Neural cell (in vitro differentiated cells): ENCODE measurements around the gene ZNF783. TPM values are rescaled to one million over a fixed set of nuclear protein-coding genes. Genes with fewer than 3 reads are reported as not detected.

Source experiments
- H2AFZ ChIP-seq: fragments of 200-600, 300-800 bp; sonication (generic), shearing (Covaris generic); 2 replicates; pipeline ENCODE4 v1.6.0; 2014; ENCODE audit warnings: low read depth, mild to moderate bottlenecking, antibody characterized with exemption, low read length, moderate library complexity
- H3F3A ChIP-seq: fragments of 200-600 bp; shearing (Covaris generic); 2 replicates; pipeline ENCODE4 v1.6.1; 2016; ENCODE audit warnings: mild to moderate bottlenecking, moderate library complexity, mixed read lengths, antibody characterized with exemption, low read length; ENCODE audit not compliant: insufficient read depth, poor library complexity, severe bottlenecking
- H3K27ac ChIP-seq: fragments of 200-600, 300-800 bp; sonication (generic), shearing (Covaris generic); 2 replicates; pipeline ENCODE4 v1.5.1; 2014; ENCODE audit warnings: mild to moderate bottlenecking, low read length, moderate library complexity
- H3K27me3 ChIP-seq: fragments of 300-800, 200-600 bp; sonication (generic), shearing (Covaris generic); 2 replicates; pipeline ENCODE4 v1.6.0; 2014; ENCODE audit warnings: mild to moderate bottlenecking, low read depth, low read length, moderate library complexity; ENCODE audit not compliant: insufficient read depth
- H3K36me3 ChIP-seq: fragments of 300-800, 200-600 bp; sonication (generic), shearing (Covaris generic); 2 replicates; pipeline ENCODE4 v1.5.1; 2014; ENCODE audit warnings: mild to moderate bottlenecking, antibody characterized with exemption, low read length, moderate library complexity; ENCODE audit not compliant: insufficient read depth
- H3K4me2 ChIP-seq: fragments of 300-800, 200-600 bp; sonication (generic), shearing (Covaris generic); 2 replicates; pipeline ENCODE4 v1.6.0; 2014; ENCODE audit warnings: mild to moderate bottlenecking, low read length
- H3K4me3 ChIP-seq: fragments of 300-800, 200-600 bp; sonication (generic), shearing (Covaris generic); 2 replicates; pipeline ENCODE4 v1.5.1; 2014; ENCODE audit warnings: mild to moderate bottlenecking, low read length, moderate library complexity
- H3K79me2 ChIP-seq: fragments of 200-600 bp; shearing (Covaris generic); replicated peaks from 2 replicates; pipeline ENCODE4 v1.6.0; 2014; ENCODE audit warnings: mild to moderate bottlenecking, low read length, moderate library complexity; ENCODE audit not compliant: insufficient read depth
- H3K9ac ChIP-seq: fragments of 300-800, 200-600 bp; sonication (generic), shearing (Covaris generic); 2 replicates; pipeline ENCODE4 v1.6.1; 2016; ENCODE audit warnings: mild to moderate bottlenecking, low read length, mixed read lengths
- H3K9me2 ChIP-seq: fragments of 200-600 bp; shearing (Covaris generic); 2 replicates; pipeline ENCODE4 v1.6.1; 2016; ENCODE audit warnings: mild to moderate bottlenecking, low read length, mixed read lengths; ENCODE audit not compliant: insufficient read depth
- H3K9me3 ChIP-seq: fragments of 200-600, 300-800 bp; sonication (generic), shearing (Covaris generic); 2 replicates; pipeline ENCODE4 v1.6.1; 2016; ENCODE audit warnings: mild to moderate bottlenecking, mixed run types, low read length, moderate library complexity, mixed read lengths
- H4K20me1 ChIP-seq: fragments of 200-600 bp; shearing (Covaris generic); 2 replicates; pipeline ENCODE4 v1.6.1; 2016; ENCODE audit warnings: mild to moderate bottlenecking, mixed run types; ENCODE audit not compliant: insufficient read depth
- EP300 ChIP-seq: fragments of 450-650 bp; conservative IDR thresholded peaks from 2 replicates; pipeline ENCODE4 v1.6.1; 2014; ENCODE audit warnings: antibody characterized with exemption, mild to moderate bottlenecking, moderate library complexity; ENCODE audit not compliant: poor library complexity, severe bottlenecking
- EZH2 ChIP-seq: fragments of 200-600, 300-800 bp; shearing (Covaris generic), sonication (generic); IDR thresholded peaks from 2 replicates; pipeline ENCODE4 v1.6.1; 2014; ENCODE audit warnings: antibody characterized with exemption, low read length, borderline replicate concordance, mild to moderate bottlenecking; ENCODE audit not compliant: insufficient read depth, poor library complexity, severe bottlenecking
- MXI1 ChIP-seq: fragments of 450-650 bp; conservative IDR thresholded peaks from 2 replicates; pipeline ENCODE4 v1.6.1; 2014; ENCODE audit warnings: antibody characterized with exemption, mild to moderate bottlenecking; ENCODE audit not compliant: poor library complexity, severe bottlenecking
- POLR2AphosphoS5 ChIP-seq: IDR thresholded peaks from 2 replicates; pipeline ENCODE4 v1.6.1; 2012
- SMC3 ChIP-seq: fragments of 450-650 bp; conservative IDR thresholded peaks from 2 replicates; pipeline ENCODE4 v1.6.1; 2014; ENCODE audit warnings: antibody characterized with exemption, mild to moderate bottlenecking, moderate library complexity; ENCODE audit not compliant: poor library complexity
- TAF1 ChIP-seq: IDR thresholded peaks from 2 replicates; pipeline ENCODE4 v1.6.1; 2012; ENCODE audit warnings: low read depth
- polyA plus RNA-seq: library from polyadenylated mRNA; depleted of rRNA; stranded (reverse); fragments of >200 nt; gene quantifications from 2 replicates; pipeline ENCODE4 v1.2.3, GENCODE V29; 2014
- TF ChIP-seq, protein P1 (sequence below): IDR thresholded peaks from 2 replicates; pipeline ENCODE4 v1.6.1; 2012; ENCODE audit warnings: borderline replicate concordance
- TF ChIP-seq, protein P2 (sequence below): fragments of 450-650 bp; IDR thresholded peaks from 2 replicates; pipeline ENCODE4 v1.5.1; 2014; ENCODE audit warnings: antibody characterized with exemption, mild to moderate bottlenecking, moderate library complexity; ENCODE audit not compliant: poor library complexity, severe bottlenecking

ZNF783 gene
- polyA plus RNA-seq, 1 donor from 2014 or later: 23.9 TPM

DNA sequence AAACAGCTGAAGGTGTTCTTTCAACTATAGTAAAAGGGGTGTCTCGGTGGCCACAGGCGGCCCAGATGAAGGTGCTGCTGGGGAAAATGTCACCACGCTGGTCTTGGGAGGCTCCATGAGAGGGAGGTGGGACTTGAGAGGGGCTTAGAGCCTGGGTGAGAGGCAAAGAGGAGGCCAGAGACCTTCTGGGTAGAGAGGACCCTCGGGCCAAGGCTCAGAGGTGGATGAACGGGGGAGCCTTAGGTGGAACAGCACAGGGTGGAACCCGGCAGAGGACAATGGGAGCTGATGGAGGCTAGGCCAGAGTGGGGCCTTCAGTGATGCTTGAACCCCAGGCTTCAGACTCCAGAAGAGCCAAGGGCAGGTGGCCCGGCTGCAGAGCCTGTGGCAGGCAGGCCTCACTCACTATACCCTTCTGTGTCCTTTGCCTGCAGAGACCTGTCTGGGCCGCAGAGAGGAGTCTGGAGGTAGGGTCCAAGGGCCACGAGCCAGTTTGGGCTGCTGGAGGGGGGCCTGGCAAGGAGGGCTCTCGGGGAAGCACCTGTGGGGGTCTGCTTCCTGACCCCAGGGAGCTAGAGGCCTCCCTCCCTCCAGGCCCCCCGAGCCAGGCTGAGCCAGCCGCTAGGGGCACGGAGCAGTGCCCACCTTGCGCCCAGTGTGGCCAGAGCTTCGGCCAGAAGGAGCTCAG, 32.1 kb downstream of the ZNF783 start:
- no peak overlapping the region for H3K4me2 ChIP-seq
- no peak overlapping the region for H3K4me3 ChIP-seq
- H3K9me3 ChIP-seq: no peaks in the 10 kb centered on the region
- no peaks in the 10 kb centered on the region for H3F3A ChIP-seq
- H4K20me1 ChIP-seq: no peaks in the 10 kb centered on the region
- no peak overlapping the region for H2AFZ ChIP-seq
- TF ChIP-seq POLR2AphosphoS5: no peak
- H3K36me3 ChIP-seq: no peaks in the 10 kb centered on the region
- H3K79me2 ChIP-seq: no peaks in the 10 kb centered on the region
- no peaks in the 10 kb centered on the region for H3K27me3 ChIP-seq
- no peak overlapping the region for H3K9ac ChIP-seq
- no peaks in the 10 kb centered on the region for H3K9me2 ChIP-seq
- H3K27ac ChIP-seq: no peak overlapping the region

DNA sequence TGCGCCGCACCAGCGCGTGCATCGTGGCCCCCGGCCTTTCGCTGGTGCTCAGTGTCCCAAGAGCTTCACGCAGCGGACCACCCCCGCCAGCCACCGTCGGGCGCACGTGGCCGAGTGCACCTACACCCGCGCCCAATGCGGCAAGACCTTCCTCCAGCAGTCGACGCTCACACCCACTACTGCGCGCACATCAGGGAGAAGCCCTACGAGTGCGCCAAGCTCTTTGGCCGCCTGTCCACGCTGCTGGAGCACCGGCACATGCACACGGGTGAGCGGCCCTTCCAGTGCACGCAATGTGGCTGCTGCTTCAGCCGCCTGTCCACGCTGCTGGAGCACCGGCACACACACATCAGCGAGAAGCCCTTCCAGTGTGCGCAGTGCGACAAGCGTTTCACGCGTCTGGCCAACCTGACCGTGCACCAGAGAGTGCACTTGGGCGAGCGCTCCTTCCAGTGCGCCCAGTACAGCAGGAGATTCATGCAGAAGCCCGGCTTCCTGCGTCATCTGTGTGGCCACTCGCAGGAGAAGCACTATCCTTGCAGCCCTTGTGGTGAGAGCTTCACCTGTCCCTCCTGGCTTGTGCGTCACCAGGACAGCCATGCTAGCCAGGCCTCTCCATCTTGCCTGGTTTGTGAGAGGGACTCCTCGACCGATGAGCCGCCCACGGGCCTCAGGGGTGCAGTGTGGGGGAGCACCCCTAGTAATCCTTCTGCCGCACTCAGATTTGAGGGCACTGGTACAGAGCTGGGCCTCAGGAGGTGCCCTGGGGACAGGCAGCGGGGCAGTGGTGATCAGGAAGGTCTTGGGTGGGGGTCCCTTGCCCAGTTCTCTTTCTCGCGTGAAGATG, 32.9 kb downstream of the ZNF783 start:
- H4K20me1 ChIP-seq: no peaks in the 10 kb centered on the region
- no peaks in the 10 kb centered on the region for H3F3A ChIP-seq
- no peak overlapping the region for H3K4me3 ChIP-seq
- TF ChIP-seq, protein P1, sequence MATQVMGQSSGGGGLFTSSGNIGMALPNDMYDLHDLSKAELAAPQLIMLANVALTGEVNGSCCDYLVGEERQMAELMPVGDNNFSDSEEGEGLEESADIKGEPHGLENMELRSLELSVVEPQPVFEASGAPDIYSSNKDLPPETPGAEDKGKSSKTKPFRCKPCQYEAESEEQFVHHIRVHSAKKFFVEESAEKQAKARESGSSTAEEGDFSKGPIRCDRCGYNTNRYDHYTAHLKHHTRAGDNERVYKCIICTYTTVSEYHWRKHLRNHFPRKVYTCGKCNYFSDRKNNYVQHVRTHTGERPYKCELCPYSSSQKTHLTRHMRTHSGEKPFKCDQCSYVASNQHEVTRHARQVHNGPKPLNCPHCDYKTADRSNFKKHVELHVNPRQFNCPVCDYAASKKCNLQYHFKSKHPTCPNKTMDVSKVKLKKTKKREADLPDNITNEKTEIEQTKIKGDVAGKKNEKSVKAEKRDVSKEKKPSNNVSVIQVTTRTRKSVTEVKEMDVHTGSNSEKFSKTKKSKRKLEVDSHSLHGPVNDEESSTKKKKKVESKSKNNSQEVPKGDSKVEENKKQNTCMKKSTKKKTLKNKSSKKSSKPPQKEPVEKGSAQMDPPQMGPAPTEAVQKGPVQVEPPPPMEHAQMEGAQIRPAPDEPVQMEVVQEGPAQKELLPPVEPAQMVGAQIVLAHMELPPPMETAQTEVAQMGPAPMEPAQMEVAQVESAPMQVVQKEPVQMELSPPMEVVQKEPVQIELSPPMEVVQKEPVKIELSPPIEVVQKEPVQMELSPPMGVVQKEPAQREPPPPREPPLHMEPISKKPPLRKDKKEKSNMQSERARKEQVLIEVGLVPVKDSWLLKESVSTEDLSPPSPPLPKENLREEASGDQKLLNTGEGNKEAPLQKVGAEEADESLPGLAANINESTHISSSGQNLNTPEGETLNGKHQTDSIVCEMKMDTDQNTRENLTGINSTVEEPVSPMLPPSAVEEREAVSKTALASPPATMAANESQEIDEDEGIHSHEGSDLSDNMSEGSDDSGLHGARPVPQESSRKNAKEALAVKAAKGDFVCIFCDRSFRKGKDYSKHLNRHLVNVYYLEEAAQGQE: no peak
- TF ChIP-seq MXI1: no peak
- TF ChIP-seq, protein P2, sequence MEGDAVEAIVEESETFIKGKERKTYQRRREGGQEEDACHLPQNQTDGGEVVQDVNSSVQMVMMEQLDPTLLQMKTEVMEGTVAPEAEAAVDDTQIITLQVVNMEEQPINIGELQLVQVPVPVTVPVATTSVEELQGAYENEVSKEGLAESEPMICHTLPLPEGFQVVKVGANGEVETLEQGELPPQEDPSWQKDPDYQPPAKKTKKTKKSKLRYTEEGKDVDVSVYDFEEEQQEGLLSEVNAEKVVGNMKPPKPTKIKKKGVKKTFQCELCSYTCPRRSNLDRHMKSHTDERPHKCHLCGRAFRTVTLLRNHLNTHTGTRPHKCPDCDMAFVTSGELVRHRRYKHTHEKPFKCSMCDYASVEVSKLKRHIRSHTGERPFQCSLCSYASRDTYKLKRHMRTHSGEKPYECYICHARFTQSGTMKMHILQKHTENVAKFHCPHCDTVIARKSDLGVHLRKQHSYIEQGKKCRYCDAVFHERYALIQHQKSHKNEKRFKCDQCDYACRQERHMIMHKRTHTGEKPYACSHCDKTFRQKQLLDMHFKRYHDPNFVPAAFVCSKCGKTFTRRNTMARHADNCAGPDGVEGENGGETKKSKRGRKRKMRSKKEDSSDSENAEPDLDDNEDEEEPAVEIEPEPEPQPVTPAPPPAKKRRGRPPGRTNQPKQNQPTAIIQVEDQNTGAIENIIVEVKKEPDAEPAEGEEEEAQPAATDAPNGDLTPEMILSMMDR: no peak
- no peak for TF ChIP-seq TAF1
- no peak for TF ChIP-seq EZH2
- TF ChIP-seq SMC3: no peak
- no peak for TF ChIP-seq EP300
- TF ChIP-seq POLR2AphosphoS5: no peak
- H3K27ac ChIP-seq: no peak overlapping the region
- H3K9me3 ChIP-seq: no peaks in the 10 kb centered on the region
- no peaks in the 10 kb centered on the region for H3K79me2 ChIP-seq
- no peaks in the 10 kb centered on the region for H3K9me2 ChIP-seq
- no peaks in the 10 kb centered on the region for H3K27me3 ChIP-seq
- no peak overlapping the region for H3K9ac ChIP-seq
- no peak overlapping the region for H2AFZ ChIP-seq
- H3K36me3 ChIP-seq: no peaks in the 10 kb centered on the region
- no peak overlapping the region for H3K4me2 ChIP-seq
